Activated CD8-positive, alpha-beta T cell treated with anti-CD3 and anti-CD28 coated beads for 36 hours (primary cell): ENCODE measurements around the gene TANC2. TPM values are rescaled to one million over a fixed set of nuclear protein-coding genes. Genes with fewer than 3 reads are reported as not detected.

Experiments used
- ATAC-seq: fragments of 200-7000 bp; cut with Tn5 transposase; one replicate; pipeline ENCODE4 v1.10.0; 2021; ENCODE audit warnings: mild to moderate bottlenecking, moderate library complexity
- CTCF ChIA-PET: fragments of 350-600 bp; sonication (Branson Sonifier 250); formaldehyde crosslinking; loops from one replicate; lab custom pipeline; 2021; ENCODE audit warnings: antibody characterized with exemption; lab: Charles Lee
- POLR2A ChIA-PET: fragments of 350-600 bp; sonication (Branson Sonifier 250); formaldehyde crosslinking; loops from one replicate; lab custom pipeline; 2021; ENCODE audit warnings: antibody characterized with exemption; lab: Charles Lee
- DNase-seq: peaks from one replicate; pipeline ENCODE4 v3.0.0-alpha.2; 2020
- H3K27ac Mint-ChIP-seq: one replicate; pipeline ENCODE4 v1.8.0; 2021; ENCODE audit warnings: mild to moderate bottlenecking, mixed read lengths
- H3K27me3 Mint-ChIP-seq: one replicate; pipeline ENCODE4 v1.8.0; 2021; ENCODE audit warnings: mixed read lengths
- H3K36me3 Mint-ChIP-seq: one replicate; pipeline ENCODE4 v1.8.0; 2021; ENCODE audit warnings: low read depth, mixed read lengths
- H3K4me1 Mint-ChIP-seq: one replicate; pipeline ENCODE4 v1.8.0; 2021; ENCODE audit warnings: low read depth, mixed read lengths
- H3K4me3 Mint-ChIP-seq: one replicate; pipeline ENCODE4 v1.8.0; 2021; ENCODE audit warnings: mild to moderate bottlenecking, moderate library complexity, mixed read lengths
- H3K9me3 Mint-ChIP-seq: one replicate; pipeline ENCODE4 v1.8.0; 2021; ENCODE audit warnings: mixed read lengths
- CTCF ChIP-seq: fragments of 200-600 bp; IDR thresholded peaks from one replicate; pipeline ENCODE4 v1.8.0; 2022; ENCODE audit warnings: antibody characterized with exemption, mild to moderate bottlenecking
- intact Hi-C: fragments of 100-400 bp; cut with micrococcal nuclease; formaldehyde crosslinking; loops from one replicate; pipeline ENCODE4 v1.10.0; 2022
- total RNA-seq, 2 experiments: library from RNA; stranded (reverse); gene quantifications; one replicate each; pipeline ENCODE4 v1.2.3, GENCODE V29; 2021

TANC2 gene
- 1 to 10 TPM; 7.9 to 9.6 TPM for total RNA-seq

- H3K4me3 Mint-ChIP-seq = peak within 1 kb of the TSS; percentile 79
These were observed at the start of gene TANC2 for GRCh38 chr17:62965686-62966425. Gene TANC2, plus strand, starts transcription at chr17:62966235. Its CDS starts 43,325 bp downstream, at chr17:63009560.

DNA sequence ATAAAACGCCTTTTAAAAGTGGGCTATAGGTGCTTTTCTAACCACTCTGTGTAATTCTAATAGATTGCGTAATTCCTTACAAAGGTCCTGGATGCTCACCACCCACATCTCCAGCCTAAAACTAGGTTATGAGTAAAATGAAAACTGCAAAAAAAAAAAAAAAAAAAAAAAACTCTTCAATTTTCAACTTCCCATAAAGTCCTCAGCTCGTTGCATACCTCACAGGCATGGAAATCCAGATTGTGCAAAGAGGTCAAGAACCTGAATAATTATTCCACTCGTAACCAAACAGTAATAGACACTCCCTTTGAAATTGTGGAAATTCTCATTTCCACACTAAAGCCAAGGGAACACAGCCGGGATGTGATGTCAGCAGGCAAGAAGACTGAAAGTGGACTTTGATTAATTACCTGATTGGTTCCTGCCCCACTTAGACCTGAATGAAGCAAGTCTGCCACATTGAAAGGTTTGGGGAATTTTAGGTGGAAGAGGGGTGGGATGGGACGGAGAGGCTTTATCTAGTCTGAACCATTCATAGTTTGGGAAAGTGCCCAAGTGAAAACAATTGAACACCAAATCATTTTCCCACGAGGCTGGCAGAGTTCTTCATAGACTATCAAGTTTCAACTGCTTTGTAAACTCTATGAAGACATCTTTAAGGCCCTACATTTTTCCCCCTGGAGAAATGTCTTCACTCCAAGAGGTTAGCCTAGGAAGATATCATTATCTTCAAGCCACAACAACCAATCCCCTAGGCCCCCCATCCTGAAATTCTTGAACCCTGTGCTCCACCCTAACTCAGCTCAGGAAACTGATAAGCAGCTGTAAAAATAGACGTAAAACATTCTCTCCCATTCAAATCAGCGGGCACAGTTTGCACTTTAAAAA is 49.1 kb upstream of the TANC2 start:
- ChIA-PET CTCF (no interaction called here), POLR2A (no interaction called here)
- no peak for DNase-seq
- H3K9me3 Mint-ChIP-seq = no peaks in the 10 kb centered on the region
- no peaks in the 10 kb centered on the region for H3K4me1 Mint-ChIP-seq
- TF ChIP-seq CTCF = no peak
- no peak overlapping the region for H3K4me3 Mint-ChIP-seq
- H3K36me3 Mint-ChIP-seq = no peaks in the 10 kb centered on the region
- ATAC-seq = no peak
- intact Hi-C loops = no loop called here
- no peak overlapping the region for H3K27ac Mint-ChIP-seq
- peaks cover 4% of the 10 kb centered on the region for H3K27me3 Mint-ChIP-seq

More at GRCh38 chr17:62965686-62966425, at the start of gene TANC2:
- intact Hi-C loops = loop anchor here (5.0 kb wide), 1 partner anchor 244 kb away; no protein-coding TSS in a partner anchor
- no peak for TF ChIP-seq CTCF
- peaks cover 15% of the 10 kb centered on the region for H3K27me3 Mint-ChIP-seq
- no peaks in the 10 kb centered on the region for H3K36me3 Mint-ChIP-seq
- peak within 1 kb of the TSS; percentile 93 for H3K27ac Mint-ChIP-seq
- CTCF ChIA-PET = interaction anchor here (1.1 to 2.2 kb wide), 2 partner anchors 242 to 441 kb away, joined by 3 to 4 read pairs; no protein-coding TSS in a partner anchor
- DNase-seq (peak; percentile 88), ATAC-seq (peak; percentile 67)
- H3K4me1 Mint-ChIP-seq = peaks cover 29% of the 10 kb centered on the region
- POLR2A ChIA-PET = interaction anchor here (0.9 to 1.5 kb wide), 3 partner anchors 21 to 264 kb away, joined by 3 read pairs; no protein-coding TSS in a partner anchor
- H3K9me3 Mint-ChIP-seq = no peaks in the 10 kb centered on the region

- CTCF ChIA-PET = interaction anchor here (0.6 to 1.0 kb wide), 2 partner anchors 185 to 216 kb away, joined by 3 read pairs; no protein-coding TSS in a partner anchor
- no peak for ATAC-seq
- no peak overlapping the region for H3K4me3 Mint-ChIP-seq
- no peaks in the 10 kb centered on the region for H3K9me3 Mint-ChIP-seq
- intact Hi-C loops = no loop called here
- TF ChIP-seq CTCF = no peak
- H3K36me3 Mint-ChIP-seq = no peaks in the 10 kb centered on the region
- DNase-seq = no peak
- peaks cover 2% of the 10 kb centered on the region for H3K27me3 Mint-ChIP-seq
- no peak overlapping the region for H3K27ac Mint-ChIP-seq
- no peaks in the 10 kb centered on the region for H3K4me1 Mint-ChIP-seq
- POLR2A ChIA-PET = no interaction called here
These were observed 46.6 kb upstream of the TANC2 start for GRCh38 chr17:62919388-62919787.

GRCh38 chr17:62920300-62920699 is 45.7 kb upstream of the TANC2 start:
- Mint-ChIP-seq H3K4me1 (no peaks in the 10 kb centered on the region), H3K9me3 (no peaks in the 10 kb centered on the region), H3K36me3 (no peaks in the 10 kb centered on the region), H3K27me3 (no peaks in the 10 kb centered on the region), H3K4me3 (no peak overlapping the region), H3K27ac (no peak overlapping the region)
- CTCF ChIA-PET = interaction anchor here (1.0 kb wide), 1 partner anchor 33 kb away, joined by 3 read pairs; no protein-coding TSS in a partner anchor
- DNase-seq = no peak
- ATAC-seq = no peak
- POLR2A ChIA-PET = no interaction called here
- TF ChIP-seq CTCF = no peak
- intact Hi-C loops = no loop called here
